Natural killer cell treated with Interleukin-12 subunit alpha and Interleukin-12 subunit beta and Interleukin-15 and Interleukin-18, amount 100 ng/mL, for 72 hours (primary cell): ENCODE results near the gene INSRR. TPM values are rescaled to one million over a fixed set of nuclear protein-coding genes. Genes with fewer than 3 reads are reported as not detected.
A peak's percentile ranks its signal among the peaks of the same experiment; 100 is the strongest.

Experiments
- ATAC-seq, 2 donors: fragments of 150-1000 bp; cut with Tn5 transposase in 1 of 2; sonication (Bioruptor Pico), chemical (Tn5 transposase) in 1 of 2; 2 replicates each; pipeline ENCODE4 v1.10.0; 2021
- DNase-seq: peaks from one replicate; pipeline ENCODE4 v3.0.0; 2022; ENCODE audit warnings: low spot score
- H3K27ac Mint-ChIP-seq, 2 donors: 1 replicate in 1 of 2; 2 replicates in 1 of 2; pipeline ENCODE4 v1.8.0; 2022; ENCODE audit warnings: mixed read lengths in 2 of 2, mild to moderate bottlenecking in 1 of 2, moderate library complexity in 1 of 2
- H3K27me3 Mint-ChIP-seq, 2 donors: 1 replicate in 1 of 2; 2 replicates in 1 of 2; pipeline ENCODE4 v1.8.0; 2022; ENCODE audit warnings: mixed read lengths in 2 of 2
- H3K36me3 Mint-ChIP-seq: one replicate; pipeline ENCODE4 v1.8.0; 2022; ENCODE audit warnings: mixed read lengths
- H3K4me1 Mint-ChIP-seq, 2 donors: 1 replicate in 1 of 2; 2 replicates in 1 of 2; pipeline ENCODE4 v1.8.0; 2022; ENCODE audit warnings: low read depth in 2 of 2, mixed read lengths in 2 of 2, mild to moderate bottlenecking in 1 of 2
- H3K4me3 Mint-ChIP-seq: one replicate; pipeline ENCODE4 v1.8.0; 2022; ENCODE audit warnings: mixed read lengths
- H3K9me3 Mint-ChIP-seq: 2 replicates; pipeline ENCODE4 v1.8.0; 2022; ENCODE audit warnings: mixed read lengths
- total RNA-seq, 2 donors: library from RNA; stranded (reverse); gene quantifications; one replicate each; pipeline ENCODE4 v1.2.3, GENCODE V29; 2022

Gene INSRR
- total RNA-seq, 2 donors from 2014 or later: 0.14 TPM

DNA sequence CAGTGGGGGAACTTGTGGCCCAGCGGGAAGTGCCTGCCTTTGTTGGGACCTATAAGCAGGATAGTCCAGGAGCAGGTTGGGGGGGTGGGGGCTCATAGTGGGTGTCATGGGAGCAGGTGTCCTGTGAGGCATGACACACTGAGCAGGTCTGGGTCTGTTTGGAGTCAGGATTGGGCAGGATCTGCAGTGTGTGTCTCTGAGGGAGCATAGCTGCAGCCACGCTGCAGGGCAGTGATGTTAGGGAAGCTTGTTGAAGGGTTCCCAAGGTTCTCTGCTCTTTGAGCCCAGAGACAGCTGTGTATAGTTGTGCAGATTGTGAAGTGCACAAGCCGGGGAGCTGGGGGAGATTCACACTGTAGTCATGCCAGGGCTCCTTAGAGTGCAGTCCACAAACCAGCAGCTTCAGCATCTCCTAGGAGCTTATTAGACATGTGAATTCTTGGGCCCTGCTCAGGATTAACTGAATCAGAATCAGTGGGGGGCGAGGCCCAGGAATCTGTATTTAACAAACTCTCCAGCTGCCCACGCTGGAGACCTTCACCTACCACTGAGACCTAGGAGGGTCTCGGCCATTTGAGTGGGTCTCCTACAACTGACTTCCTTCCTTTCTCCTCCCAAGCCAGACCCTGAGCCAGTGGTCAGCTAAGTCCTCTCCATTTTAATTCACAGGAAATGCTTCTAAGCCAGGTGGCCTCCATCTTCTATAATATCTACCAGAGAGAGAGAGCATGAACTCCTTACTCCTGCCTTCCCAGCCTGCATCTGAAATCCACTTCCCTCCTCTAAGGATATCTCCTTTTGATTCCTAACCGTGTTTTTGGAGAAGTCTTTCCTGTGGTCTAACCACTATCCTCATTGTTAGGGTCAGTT, 11.1 kb downstream of the INSRR start:
- H3K36me3 Mint-ChIP-seq: no peaks in the 10 kb centered on the region
- H3K27me3 Mint-ChIP-seq: peaks cover 27 to 29% of the 10 kb centered on the region in 2 donors
- peaks cover 11 to 28% of the 10 kb centered on the region in 2 donors for H3K4me1 Mint-ChIP-seq
- H3K4me3 Mint-ChIP-seq: no peak overlapping the region
- DNase-seq (no peak), ATAC-seq (no peak)
- no peaks in the 10 kb centered on the region for H3K9me3 Mint-ChIP-seq
- peak overlapping the region in 1 of 2 donors; percentile 76 for H3K27ac Mint-ChIP-seq

GRCh38 chr1:156846643-156847042, 12.3 kb downstream of the INSRR start:
- no peaks in the 10 kb centered on the region for H3K9me3 Mint-ChIP-seq
- H3K4me3 Mint-ChIP-seq: no peak overlapping the region
- no peaks in the 10 kb centered on the region for H3K36me3 Mint-ChIP-seq
- H3K27me3 Mint-ChIP-seq: peaks cover 34 to 36% of the 10 kb centered on the region in 2 donors
- peaks cover 11 to 28% of the 10 kb centered on the region in 2 donors for H3K4me1 Mint-ChIP-seq
- ATAC-seq (no peak), DNase-seq (no peak)
- peak overlapping the region in 1 of 2 donors; percentile 20 for H3K27ac Mint-ChIP-seq

GRCh38 chr1:156845953-156846545, 12.9 kb downstream of the INSRR start:
- Mint-ChIP-seq H3K27ac (no peak overlapping the region), H3K27me3 (peaks cover 34 to 36% of the 10 kb centered on the region in 2 donors), H3K36me3 (no peaks in the 10 kb centered on the region), H3K9me3 (no peaks in the 10 kb centered on the region), H3K4me3 (no peak overlapping the region), H3K4me1 (peaks cover 11 to 28% of the 10 kb centered on the region in 2 donors)
- ATAC-seq (no peak), DNase-seq (no peak)

DNA sequence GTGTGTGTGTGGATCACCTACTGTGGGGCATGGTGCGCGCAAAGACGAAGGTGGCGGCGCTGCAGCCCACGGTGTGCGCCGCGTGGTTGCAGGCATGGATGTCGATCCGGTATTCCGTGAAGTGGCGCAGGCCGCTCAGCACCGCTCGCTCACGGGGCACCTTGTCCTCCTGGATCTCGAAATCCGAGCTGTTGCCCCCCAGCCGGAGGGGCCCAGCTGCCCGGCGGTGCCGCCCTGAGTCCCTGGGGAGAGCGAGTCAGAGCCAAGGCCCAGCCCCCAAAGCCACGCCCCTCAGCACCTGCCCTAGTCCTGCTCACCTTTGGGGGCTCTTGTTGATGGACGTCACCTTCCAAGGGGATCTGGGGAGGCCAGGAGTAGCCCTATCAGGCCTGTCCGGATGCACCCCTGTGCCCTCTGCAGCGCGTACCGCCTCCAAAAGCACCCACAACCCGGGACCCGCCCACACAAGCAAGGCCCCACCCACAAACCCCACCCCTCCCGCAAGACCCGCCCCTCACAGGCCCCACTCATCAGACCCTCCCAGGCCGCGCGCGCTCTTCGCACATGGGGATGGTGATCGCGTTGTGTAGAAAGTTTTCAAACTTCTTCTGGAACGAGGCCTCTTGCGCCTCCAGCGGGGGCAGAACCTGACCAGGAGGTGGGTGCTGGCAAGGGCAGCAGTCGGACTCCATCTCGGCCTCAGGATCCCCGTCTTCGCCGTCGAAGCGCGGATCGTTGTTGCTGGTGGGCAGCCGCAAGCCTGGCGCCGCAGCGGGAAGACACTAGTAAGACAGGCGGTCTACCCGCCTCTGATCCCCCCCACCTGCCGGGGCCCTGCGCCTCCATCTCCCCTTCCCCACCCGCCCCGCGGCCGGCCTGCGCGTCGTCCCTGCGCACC, 13.6 kb downstream of the INSRR start:
- Mint-ChIP-seq H3K27me3 (peaks cover 34 to 36% of the 10 kb centered on the region in 2 donors), H3K36me3 (no peaks in the 10 kb centered on the region), H3K4me1 (peaks cover 11 to 28% of the 10 kb centered on the region in 2 donors), H3K27ac (no peak overlapping the region), H3K9me3 (no peaks in the 10 kb centered on the region), H3K4me3 (peak overlapping the region; percentile 20)
- no peak for DNase-seq
- peak; percentile 45 to 73 for ATAC-seq

GRCh38 chr1:156844638-156845037, 14.3 kb downstream of the INSRR start:
- H3K27ac Mint-ChIP-seq: no peak overlapping the region
- no peaks in the 10 kb centered on the region for H3K36me3 Mint-ChIP-seq
- DNase-seq (no peak), ATAC-seq (no peak)
- no peak overlapping the region for H3K4me3 Mint-ChIP-seq
- H3K27me3 Mint-ChIP-seq: peaks cover 34 to 39% of the 10 kb centered on the region in 2 donors
- no peaks in the 10 kb centered on the region for H3K9me3 Mint-ChIP-seq
- peaks cover 11 to 31% of the 10 kb centered on the region in 2 donors for H3K4me1 Mint-ChIP-seq

GRCh38 chr1:156844102-156844501, 14.8 kb downstream of the INSRR start:
- Mint-ChIP-seq H3K9me3 (no peaks in the 10 kb centered on the region), H3K27me3 (peaks cover 34 to 39% of the 10 kb centered on the region in 2 donors), H3K27ac (no peak overlapping the region), H3K36me3 (no peaks in the 10 kb centered on the region), H3K4me1 (peaks cover 11 to 32% of the 10 kb centered on the region in 2 donors), H3K4me3 (no peak overlapping the region)
- DNase-seq (no peak), ATAC-seq (no peak)

DNA sequence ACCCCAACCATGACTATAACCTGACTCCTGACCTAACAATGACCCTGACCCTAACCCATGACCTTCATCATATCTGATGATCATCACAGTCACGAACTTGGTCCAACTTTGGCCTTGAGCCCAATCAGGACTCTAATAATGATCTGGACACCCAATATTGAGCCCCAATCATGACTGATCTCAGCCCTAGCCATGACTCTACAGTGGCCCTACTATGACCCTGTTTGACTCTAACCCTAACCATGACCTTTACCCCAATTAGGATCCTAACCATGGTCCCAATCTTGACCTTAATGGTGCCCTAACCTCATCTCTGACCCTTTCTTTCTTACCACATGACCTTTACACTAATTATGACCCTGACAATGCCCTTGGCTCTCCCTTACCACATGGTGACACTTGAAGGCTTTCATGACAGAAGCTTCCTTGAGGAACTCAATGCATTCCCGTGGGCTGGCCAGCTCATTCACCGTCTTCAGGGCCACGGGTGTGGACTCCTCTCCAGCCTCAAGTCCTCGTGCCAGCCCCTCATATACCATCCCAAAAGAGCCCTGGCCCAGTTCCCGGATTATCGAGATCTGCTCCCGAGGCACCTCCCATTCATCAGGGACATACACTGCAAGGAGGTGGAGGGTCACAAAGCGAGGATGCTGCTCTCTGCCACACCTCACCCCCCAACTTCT, 16.2 kb downstream of the INSRR start:
- H3K4me3 Mint-ChIP-seq: no peak overlapping the region
- H3K4me1 Mint-ChIP-seq: peaks cover 11 to 28% of the 10 kb centered on the region in 2 donors
- H3K27ac Mint-ChIP-seq: no peak overlapping the region
- H3K36me3 Mint-ChIP-seq: no peaks in the 10 kb centered on the region
- H3K9me3 Mint-ChIP-seq: no peaks in the 10 kb centered on the region
- H3K27me3 Mint-ChIP-seq: peaks cover 34% of the 10 kb centered on the region in 2 donors
- no peak for DNase-seq
- no peak for ATAC-seq

DNA sequence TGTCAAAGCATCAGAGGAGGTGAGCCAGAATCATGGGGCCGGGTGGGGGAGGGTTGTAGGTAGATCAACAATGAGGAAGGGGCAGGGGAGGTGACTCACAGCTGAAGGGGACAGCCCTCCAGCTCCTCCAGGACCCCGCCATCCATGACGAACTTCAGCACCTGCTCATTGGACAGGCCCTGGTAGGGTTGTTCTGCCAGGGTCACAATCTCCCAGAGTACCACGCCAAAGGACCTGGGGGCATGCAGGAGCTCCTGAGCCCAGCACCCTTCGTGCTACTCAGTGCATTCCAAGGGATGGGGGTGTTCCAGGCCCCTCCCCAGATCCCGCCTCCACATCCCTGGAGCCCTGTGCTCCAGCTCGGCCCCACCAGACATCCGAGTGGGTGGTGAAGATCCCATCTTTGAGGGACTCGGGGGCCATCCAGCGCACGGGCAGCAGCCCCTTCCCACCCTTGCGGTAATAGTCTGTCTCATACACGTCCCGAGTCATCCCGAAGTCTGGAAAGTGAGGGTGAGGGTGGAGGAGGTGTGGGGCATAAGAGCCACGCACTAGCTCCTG, 17.5 kb downstream of the INSRR start:
- Mint-ChIP-seq H3K4me3 (no peak overlapping the region), H3K36me3 (no peaks in the 10 kb centered on the region), H3K27ac (no peak overlapping the region), H3K27me3 (peaks cover 26 to 29% of the 10 kb centered on the region in 2 donors), H3K4me1 (peaks cover 13 to 29% of the 10 kb centered on the region in 2 donors), H3K9me3 (no peaks in the 10 kb centered on the region)
- no peak for DNase-seq
- ATAC-seq: no peak

DNA sequence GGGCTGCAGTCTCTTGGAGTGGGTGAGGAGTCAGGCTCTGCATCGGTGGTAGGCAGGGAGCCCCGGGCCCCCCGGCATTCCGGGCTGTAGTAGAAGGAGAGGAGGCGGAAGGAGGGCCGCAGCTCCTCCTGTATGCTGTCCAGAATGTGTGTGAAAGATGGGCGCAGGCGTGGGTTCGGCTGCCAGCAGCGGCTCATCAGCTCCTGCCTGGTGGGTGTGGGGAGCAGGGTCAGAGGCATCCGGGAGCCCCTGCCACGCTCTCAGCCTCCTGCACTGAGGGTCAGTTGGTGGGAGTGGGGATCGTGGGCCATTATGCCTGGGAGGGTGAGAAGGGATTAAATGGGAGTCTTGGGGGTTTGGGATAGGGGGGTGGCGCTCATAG, 18.0 kb downstream of the INSRR start:
- Mint-ChIP-seq H3K4me1 (peaks cover 18 to 34% of the 10 kb centered on the region in 2 donors), H3K27ac (no peak overlapping the region), H3K27me3 (peaks cover 22 to 29% of the 10 kb centered on the region in 2 donors), H3K4me3 (no peak overlapping the region), H3K9me3 (no peaks in the 10 kb centered on the region), H3K36me3 (no peaks in the 10 kb centered on the region)
- no peak for DNase-seq
- no peak for ATAC-seq

GRCh38 chr1:156840186-156840897, 18.6 kb downstream of the INSRR start:
- Mint-ChIP-seq H3K36me3 (no peaks in the 10 kb centered on the region), H3K4me1 (peaks cover 21 to 34% of the 10 kb centered on the region in 2 donors), H3K27ac (no peak overlapping the region), H3K27me3 (peaks cover 20 to 30% of the 10 kb centered on the region in 2 donors), H3K4me3 (no peak overlapping the region), H3K9me3 (no peaks in the 10 kb centered on the region)
- no peak for DNase-seq
- ATAC-seq: no peak

- ATAC-seq (no peak), DNase-seq (no peak)
- peaks cover 20 to 27% of the 10 kb centered on the region in 2 donors for H3K27me3 Mint-ChIP-seq
- no peaks in the 10 kb centered on the region for H3K36me3 Mint-ChIP-seq
- H3K4me3 Mint-ChIP-seq: no peak overlapping the region
- peaks cover 17 to 30% of the 10 kb centered on the region in 2 donors for H3K4me1 Mint-ChIP-seq
- no peaks in the 10 kb centered on the region for H3K9me3 Mint-ChIP-seq
- no peak overlapping the region for H3K27ac Mint-ChIP-seq
Observed at GRCh38 chr1:156839426-156840109, 19.3 kb downstream of the INSRR start.

- Mint-ChIP-seq H3K4me1 (peaks cover 20 to 32% of the 10 kb centered on the region in 2 donors), H3K27ac (peak overlapping the region; percentile 75 to 82), H3K27me3 (peaks cover 15 to 29% of the 10 kb centered on the region in 2 donors), H3K9me3 (no peaks in the 10 kb centered on the region), H3K4me3 (no peak overlapping the region), H3K36me3 (no peaks in the 10 kb centered on the region)
- ATAC-seq (peak; percentile 45 to 63), DNase-seq (no peak)
Observed at GRCh38 chr1:156838972-156839371, 19.9 kb downstream of the INSRR start.
